HEK293 (cell line): ENCODE data around the gene RANGRF.
"Not testable (repeated sequence)": the region's sequence is repeated elsewhere in the genome, so short reads cannot be mapped to it uniquely, and the experiment has no call there.

Experiments used
- CTCF ChIA-PET: fragments of 350-600 bp; formaldehyde crosslinking; extraction: SDS; loops from one replicate; lab custom pipeline; 2021; ENCODE audit warnings: antibody characterized with exemption; lab: Yijun Ruan, JAX
- POLR2A ChIA-PET: fragments of 300-600 bp; formaldehyde crosslinking; extraction: SDS; loops from one replicate; lab custom pipeline; 2020; ENCODE audit warnings: antibody characterized with exemption, inconsistent platforms; lab: Yijun Ruan, JAX
- H3K27ac ChIP-seq: fragments of 200-500 bp; sonication (Bioruptor generic); 2 replicates; pipeline ENCODE4 v1.5.1; 2014; ENCODE audit warnings: low read depth, low read length, control low read depth, inconsistent platforms; ENCODE audit errors: extremely low read depth
- H3K36me3 ChIP-seq, 2 experiments: fragments of 200-500 bp in 1 of 2; sonication (Bioruptor generic) in 1 of 2; 1 replicate in 1 of 2; 2 replicates in 1 of 2; pipeline ENCODE4 v1.5.1; 2014 to 2017; ENCODE audit warnings: inconsistent platforms in 2 of 2, low read length in 2 of 2; ENCODE audit not compliant: control insufficient read depth in 2 of 2, insufficient read depth in 1 of 2
- H3K4me1 ChIP-seq: fragments of 200-500 bp; sonication (Bioruptor generic); 2 replicates; pipeline ENCODE4 v1.5.1; 2014; ENCODE audit warnings: mild to moderate bottlenecking, low read length, inconsistent platforms; ENCODE audit not compliant: control insufficient read depth, insufficient read depth
- H3K4me3 ChIP-seq: 2 replicates; pipeline ENCODE4 v1.5.1; 2011; ENCODE audit warnings: low read depth, mild to moderate bottlenecking, control low read depth, low read length, moderate library complexity
- H3K9me3 ChIP-seq: fragments of 200-500 bp; sonication (Bioruptor generic); 2 replicates; pipeline ENCODE4 v1.5.1; 2014; ENCODE audit warnings: low read depth, low read length, inconsistent platforms; ENCODE audit not compliant: control insufficient read depth, insufficient read depth
- CTCF ChIP-seq: fragments of 450-650 bp; formaldehyde crosslinking; IDR thresholded peaks from 2 replicates; pipeline ENCODE4 v1.5.1; 2016; ENCODE audit warnings: missing biosample characterization, missing genetic modification characterization
- ZBTB26 ChIP-seq: fragments of 450-650 bp; formaldehyde crosslinking; optimal IDR thresholded peaks from 2 replicates; pipeline ENCODE3; 2016; ENCODE audit warnings: missing biosample characterization, mild to moderate bottlenecking, missing genetic modification characterization
- ZFHX2 ChIP-seq: fragments of 450-650 bp; formaldehyde crosslinking; conservative IDR thresholded peaks from 2 replicates; pipeline ENCODE4 v1.5.1; 2016; ENCODE audit warnings: missing biosample characterization, missing genetic modification characterization
- ZNF280C ChIP-seq: fragments of 450-650 bp; formaldehyde crosslinking; IDR thresholded peaks from 2 replicates; pipeline ENCODE4 v1.5.1; 2016; ENCODE audit warnings: missing biosample characterization, missing genetic modification characterization
- ZNF292 ChIP-seq: fragments of 450-650 bp; formaldehyde crosslinking; IDR thresholded peaks from 2 replicates; pipeline ENCODE4 v1.5.1; 2016; ENCODE audit warnings: low read depth, missing biosample characterization, missing genetic modification characterization, borderline replicate concordance
- ZNF394 ChIP-seq: fragments of 450-650 bp; formaldehyde crosslinking; IDR thresholded peaks from 2 replicates; pipeline ENCODE4 v1.5.1; 2016; ENCODE audit warnings: missing biosample characterization, missing genetic modification characterization, mild to moderate bottlenecking, moderate library complexity, borderline replicate concordance
- ZNF600 ChIP-seq: fragments of 450-650 bp; formaldehyde crosslinking; IDR thresholded peaks from 2 replicates; pipeline ENCODE4 v1.5.1; 2016; ENCODE audit warnings: missing biosample characterization, missing genetic modification characterization
- ZNF777 ChIP-seq: fragments of 450-650 bp; formaldehyde crosslinking; IDR thresholded peaks from 2 replicates; pipeline ENCODE4 v1.5.1; 2017; ENCODE audit warnings: missing biosample characterization, missing genetic modification characterization, borderline replicate concordance

The RANGRF gene

GRCh38 chr17:8248751-8249607 lies 39.5 kb upstream of the RANGRF start, which contains the start of gene PFAS (continued):
- TF ChIP-seq ZBTB26 (tag by site-specific recombination) (peak; percentile 75), ZFHX2 (tag by site-specific recombination) (peak; percentile 23; the same call in 1 of the 2 replicates), ZNF777 (0 out of 2 replicates have a peak, but pooled peaks have one; percentile 8), ZNF394 (tag by site-specific recombination) (peak; percentile 64; the same call in 1 of the 2 replicates)

GRCh38 chr17:8249621-8250500 lies 38.6 kb upstream of the RANGRF start:
- TF ChIP-seq ZNF600 (tag by site-specific recombination) (0 out of 2 replicates have a peak, but pooled peaks have one; percentile 11), ZNF292 (tag by site-specific recombination) (no peak)
- ChIA-PET POLR2A (interaction anchor here (0.7 to 4.9 kb wide), 10 partner anchors 12 to 126 kb away, joined by 3 to 81 read pairs (median 16); partner anchors contain the start of genes AURKB, BORCS6, KRABD2 and SLC25A35), CTCF (interaction anchor here (0.6 to 1.6 kb wide), 11 partner anchors 9 to 875 kb away, joined by 3 to 6 read pairs (median 3); partner anchors contain the start of gene RANGRF)
- peak overlapping the region; percentile 91 for H3K27ac ChIP-seq
- no peaks in the 10 kb centered on the region for H3K9me3 ChIP-seq
- peaks cover 6% of the 10 kb centered on the region for H3K4me1 ChIP-seq
- peaks cover 5 to 16% of the 10 kb centered on the region in 2 experiments; a peak in 2 of 3 replicates for H3K36me3 ChIP-seq
- H3K4me3 ChIP-seq, result peak overlapping the region; percentile 77

- not testable (repeated sequence) for H3K27ac ChIP-seq, H3K4me3 ChIP-seq, H3K9me3 ChIP-seq, H3K4me1 ChIP-seq
- POLR2A ChIA-PET, result interaction anchor here (0.8 kb wide), 1 partner anchor 37 kb away, joined by 3 read pairs; the partner anchor contains the start of gene RANGRF
- H3K36me3 ChIP-seq, result peaks cover 5 to 27% of the 10 kb centered on the region in 2 experiments
- CTCF ChIA-PET, result interaction anchor here (0.6 to 1.3 kb wide), 3 partner anchors 192 to 487 kb away, joined by 3 to 6 read pairs (median 3); no protein-coding TSS in a partner anchor
Measured at GRCh38 chr17:8251411-8251810, 37.1 kb upstream of the RANGRF start.

- ChIA-PET CTCF (no interaction called here), POLR2A (no interaction called here)
- H3K36me3 ChIP-seq, result peaks cover 12 to 48% of the 10 kb centered on the region in 2 experiments
- H3K4me1 ChIP-seq, result peaks cover 6% of the 10 kb centered on the region
- H3K9me3 ChIP-seq, result no peaks in the 10 kb centered on the region
- H3K27ac ChIP-seq, result no peak overlapping the region
- H3K4me3 ChIP-seq, result no peak overlapping the region
- peak; percentile 24; the same call in 1 of the 2 replicates for TF ChIP-seq CTCF (tag by site-specific recombination)
- TF ChIP-seq ZNF280C (tag by site-specific recombination), result no peak
Measured at GRCh38 chr17:8253801-8254200, 34.7 kb upstream of the RANGRF start.
